ENCODE data around the gene LCN6.
"Not testable (repeated sequence)": the region's sequence is repeated elsewhere in the genome, so short reads cannot be mapped to it uniquely, and the experiment has no call there.

Gene LCN6

DNA sequence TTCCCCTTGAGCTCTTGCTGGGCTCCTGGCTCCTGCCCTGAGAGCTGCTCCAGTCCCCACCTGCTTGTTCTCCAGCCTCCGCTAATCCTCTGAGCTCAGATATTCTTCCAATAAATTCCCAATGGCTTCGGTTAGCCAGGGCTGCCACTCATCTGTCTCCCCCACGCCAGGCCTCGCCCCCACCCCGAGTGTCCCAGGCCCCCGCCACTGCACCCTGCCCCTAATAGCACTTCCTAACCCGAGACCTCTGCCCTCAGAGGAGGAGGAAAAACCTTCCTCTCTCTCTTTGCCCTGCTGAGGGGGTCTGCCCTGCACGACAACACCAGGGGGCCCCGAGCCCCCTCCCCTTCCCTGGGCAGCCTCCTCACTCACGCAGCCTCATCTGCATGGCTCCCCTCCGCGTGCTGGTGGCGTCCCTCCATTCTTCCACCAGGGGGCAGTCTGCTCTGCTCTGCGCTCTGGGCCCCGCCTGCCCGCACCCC, 21.4 kb upstream of the LCN6 start:
- peak; percentile 50 for ATAC-seq
- H3K4me1 Mint-ChIP-seq = peaks cover 13% of the 10 kb centered on the region
- peaks cover 15% of the 10 kb centered on the region for H3K27me3 Mint-ChIP-seq
- peaks cover 3% of the 10 kb centered on the region for H3K36me3 Mint-ChIP-seq (ENCODE audit: low read depth)
- peaks cover 7% of the 10 kb centered on the region for H3K9me3 Mint-ChIP-seq
- no peak overlapping the region for H3K27ac Mint-ChIP-seq
- peak; percentile 72 for DNase-seq
- H3K4me3 Mint-ChIP-seq = no peak overlapping the region

DNA sequence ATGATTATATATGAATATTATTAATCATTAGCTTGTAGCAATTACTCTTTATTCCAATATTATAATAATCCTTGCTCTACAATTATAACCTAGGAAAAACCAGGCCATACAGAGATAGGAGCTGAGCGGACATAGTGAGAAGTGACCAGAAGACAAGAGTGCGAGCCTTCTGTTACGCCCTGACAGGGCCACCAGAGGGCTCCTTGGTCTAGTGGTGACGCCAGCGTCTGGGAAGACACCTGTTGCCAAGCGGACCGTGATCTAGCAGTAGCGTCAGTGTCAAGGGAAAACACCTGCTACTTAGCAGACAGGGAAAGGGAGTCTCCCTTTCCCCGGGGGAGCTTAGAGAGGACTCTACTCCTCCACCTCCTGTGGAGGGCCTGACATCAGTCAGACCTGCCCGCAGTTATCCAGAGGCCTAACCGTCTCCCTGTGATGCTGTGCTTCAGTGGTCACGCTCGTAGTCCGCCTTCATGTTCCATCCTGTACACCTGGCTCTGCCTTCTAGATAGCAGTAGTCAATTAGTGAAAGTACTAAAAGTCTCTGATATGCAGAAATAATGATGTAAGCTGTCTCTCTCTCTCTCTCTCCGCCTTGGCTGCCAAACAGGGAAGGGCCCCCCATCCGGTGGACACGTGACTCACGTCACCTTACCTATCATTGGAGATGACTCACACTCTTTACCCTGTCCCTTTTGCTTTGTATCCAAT, 18.2 kb upstream of the LCN6 start:
- Mint-ChIP-seq H3K4me3 (peak overlapping the region; percentile 16), H3K27me3 (peaks cover 15% of the 10 kb centered on the region), H3K4me1 (peaks cover 13% of the 10 kb centered on the region), H3K27ac (peak overlapping the region; percentile 79)
- H3K36me3 Mint-ChIP-seq (ENCODE audit: low read depth); H3K9me3 Mint-ChIP-seq: not testable (repeated sequence)
- DNase-seq = peak; percentile 59
- ATAC-seq = peak; percentile 31

DNA sequence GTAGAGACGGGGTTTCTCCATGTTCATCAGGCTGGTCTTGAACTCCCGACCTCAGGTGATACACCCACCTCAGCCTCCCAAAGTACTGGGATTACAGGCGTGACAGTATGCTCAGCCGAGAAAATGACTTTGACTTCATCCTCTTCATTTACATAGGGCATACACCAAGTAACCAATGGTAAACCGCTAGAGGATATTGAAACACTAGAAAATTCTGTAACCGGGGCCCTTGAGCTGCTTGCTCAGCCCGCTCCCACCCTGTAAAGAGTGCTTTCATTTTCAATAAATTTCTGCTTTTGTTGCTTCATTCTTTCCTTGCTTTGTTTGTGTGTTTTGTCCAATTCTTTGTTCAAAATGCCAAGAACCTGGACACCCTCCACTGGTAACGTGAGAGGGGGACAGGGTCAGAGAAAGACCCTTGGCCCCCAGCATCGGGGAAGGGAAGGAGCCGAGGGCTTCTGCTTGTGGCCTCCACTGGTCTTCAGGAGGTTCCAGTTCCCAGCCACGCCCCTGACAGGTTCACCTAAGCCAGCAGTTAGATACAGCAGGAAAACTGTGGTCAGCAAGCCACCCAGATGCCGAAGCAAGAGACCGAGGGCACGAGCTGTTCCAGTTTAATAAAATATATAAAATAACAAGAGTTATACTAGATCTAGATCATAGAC, 17.6 kb upstream of the LCN6 start:
- DNase-seq; H3K4me3 Mint-ChIP-seq; ATAC-seq; H3K36me3 Mint-ChIP-seq (ENCODE audit: low read depth); H3K9me3 Mint-ChIP-seq; H3K27ac Mint-ChIP-seq: not testable (repeated sequence)
- Mint-ChIP-seq H3K4me1 (peaks cover 12% of the 10 kb centered on the region), H3K27me3 (peaks cover 14% of the 10 kb centered on the region)

DNA sequence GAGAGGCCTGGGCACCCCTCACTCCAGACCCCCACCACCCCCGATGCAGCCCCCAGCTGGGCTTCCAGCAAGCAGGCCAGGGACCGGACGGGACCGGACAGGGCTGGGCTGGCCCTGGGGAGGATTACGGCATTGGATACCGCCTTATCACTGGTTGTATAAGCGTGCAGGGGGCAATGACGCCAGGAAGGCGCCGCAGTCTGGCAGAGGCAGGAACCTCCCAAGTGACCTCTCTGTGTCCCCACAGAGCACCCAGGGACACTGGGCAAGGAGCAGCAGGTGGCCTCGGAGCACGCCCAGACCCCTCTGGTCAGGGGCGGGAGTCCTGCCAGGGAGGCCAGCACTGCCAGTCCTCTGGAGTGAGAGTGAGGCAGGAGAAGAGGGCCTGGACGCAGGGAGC, 16.7 kb upstream of the LCN6 start:
- DNase-seq (no peak), ATAC-seq (no peak)
- peaks cover 14% of the 10 kb centered on the region for H3K4me1 Mint-ChIP-seq
- H3K36me3 Mint-ChIP-seq (ENCODE audit: low read depth) = no peaks in the 10 kb centered on the region
- H3K4me3 Mint-ChIP-seq = no peak overlapping the region
- H3K27ac Mint-ChIP-seq = no peak overlapping the region
- no peaks in the 10 kb centered on the region for H3K9me3 Mint-ChIP-seq
- H3K27me3 Mint-ChIP-seq = peaks cover 17% of the 10 kb centered on the region

DNA sequence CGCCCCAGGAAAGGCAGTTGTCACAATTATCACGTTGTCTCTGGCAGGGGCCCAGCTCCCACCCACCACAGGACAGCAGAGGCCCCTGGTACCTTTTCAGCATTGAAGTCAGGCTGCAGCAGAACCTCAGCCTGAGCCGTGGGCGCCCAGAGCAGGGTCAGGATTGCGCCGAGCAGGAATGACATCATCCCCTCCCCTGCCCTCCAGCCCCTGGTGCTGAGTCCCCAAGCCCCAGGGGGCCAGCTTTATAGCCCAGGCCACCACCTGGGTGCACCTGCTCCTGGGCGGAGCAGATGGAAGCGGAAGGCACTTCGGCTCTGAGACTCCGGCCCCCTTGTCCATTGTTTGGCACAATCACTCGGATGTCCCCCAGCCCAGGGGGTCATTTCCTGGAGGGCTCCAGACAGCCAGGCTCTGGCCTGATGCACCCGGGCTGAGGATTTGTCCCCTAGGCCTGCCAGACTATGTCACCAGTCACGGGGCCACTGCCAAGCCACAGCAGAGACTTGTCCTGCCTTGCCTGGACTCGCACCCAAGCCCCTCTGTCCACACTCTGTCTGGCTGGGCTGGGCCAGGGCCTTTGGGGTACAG, 16.1 kb upstream of the LCN6 start, which contains the start of gene LCN15:
TSS of gene LCN15 (minus strand) at position 218 of the 591 bp plus-strand sequence. CDS start at position 188, 30 bp downstream.
- peaks cover 15% of the 10 kb centered on the region for H3K27me3 Mint-ChIP-seq
- DNase-seq = no peak
- no peak within 1 kb of the TSS for H3K27ac Mint-ChIP-seq
- H3K4me3 Mint-ChIP-seq = no peak within 1 kb of the TSS
- H3K36me3 Mint-ChIP-seq (ENCODE audit: low read depth) = no peaks in the 10 kb centered on the region
- no peak for ATAC-seq
- peaks cover 14% of the 10 kb centered on the region for H3K4me1 Mint-ChIP-seq
- H3K9me3 Mint-ChIP-seq = no peaks in the 10 kb centered on the region

DNA sequence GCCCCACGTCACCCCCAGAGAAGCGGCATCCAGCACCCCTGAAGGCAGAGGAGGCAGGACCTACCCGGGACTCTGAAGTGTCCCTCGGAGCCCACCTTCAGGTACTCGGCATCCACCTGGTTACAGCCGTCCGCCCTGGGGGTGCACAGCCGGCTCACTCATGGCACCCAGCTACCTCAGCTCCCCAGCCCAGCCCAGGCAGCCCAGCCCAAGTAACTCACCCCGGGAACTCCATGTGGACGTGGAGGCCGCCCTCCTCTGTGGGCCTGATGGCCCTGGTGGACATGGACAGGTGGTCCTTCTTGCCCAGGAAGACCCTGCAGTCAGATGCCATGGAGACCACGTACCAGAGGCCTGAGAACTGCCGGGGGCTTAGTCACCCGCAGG, 15.3 kb upstream of the LCN6 start:
- no peaks in the 10 kb centered on the region for H3K9me3 Mint-ChIP-seq
- peaks cover 15% of the 10 kb centered on the region for H3K27me3 Mint-ChIP-seq
- DNase-seq (no peak), ATAC-seq (no peak)
- H3K27ac Mint-ChIP-seq = no peak overlapping the region
- H3K4me3 Mint-ChIP-seq = no peak overlapping the region
- no peaks in the 10 kb centered on the region for H3K36me3 Mint-ChIP-seq (ENCODE audit: low read depth)
- H3K4me1 Mint-ChIP-seq = peaks cover 14% of the 10 kb centered on the region

DNA sequence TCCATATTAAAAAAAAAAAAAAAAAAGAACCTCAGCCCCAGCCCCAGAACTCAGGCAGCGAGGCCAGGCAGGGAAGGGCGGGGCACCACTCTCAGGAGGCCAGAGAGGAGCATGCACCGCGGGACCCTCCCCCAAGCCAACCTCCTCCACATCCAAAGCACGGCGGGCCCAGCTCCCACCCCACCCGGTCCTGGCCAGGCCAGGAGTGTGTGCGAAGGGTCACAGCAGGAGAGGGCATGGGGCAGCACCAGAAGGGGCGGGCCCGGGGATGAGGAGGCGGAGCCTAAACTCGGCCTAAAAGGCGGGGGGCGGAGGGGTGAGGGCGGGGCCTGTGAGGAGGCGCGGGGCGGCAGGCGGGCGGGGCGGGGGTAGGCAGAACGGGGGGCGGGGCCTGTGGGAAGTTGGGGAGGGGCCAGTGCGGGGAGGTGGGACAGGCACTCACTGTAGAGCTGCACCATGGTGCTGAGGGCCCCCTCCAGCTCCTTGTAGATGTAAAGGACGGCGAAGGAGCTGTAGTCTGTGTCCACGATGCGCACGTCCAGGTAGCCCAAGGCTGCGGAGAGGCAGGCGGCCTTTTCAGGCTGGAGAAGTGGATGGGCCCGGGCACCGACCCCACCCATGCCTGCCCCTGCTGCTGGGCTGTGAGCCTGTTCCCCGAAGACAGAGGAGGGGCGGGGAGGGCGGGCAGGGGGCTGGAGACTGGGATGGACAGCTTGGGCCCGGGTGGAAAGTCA, 14.8 kb upstream of the LCN6 start:
- Mint-ChIP-seq H3K9me3 (no peaks in the 10 kb centered on the region), H3K27ac (no peak overlapping the region), H3K4me3 (no peak overlapping the region), H3K4me1 (peaks cover 14% of the 10 kb centered on the region), H3K36me3 (ENCODE audit: low read depth) (no peaks in the 10 kb centered on the region), H3K27me3 (peaks cover 13% of the 10 kb centered on the region)
- ATAC-seq (no peak), DNase-seq (peak; percentile 67)

DNA sequence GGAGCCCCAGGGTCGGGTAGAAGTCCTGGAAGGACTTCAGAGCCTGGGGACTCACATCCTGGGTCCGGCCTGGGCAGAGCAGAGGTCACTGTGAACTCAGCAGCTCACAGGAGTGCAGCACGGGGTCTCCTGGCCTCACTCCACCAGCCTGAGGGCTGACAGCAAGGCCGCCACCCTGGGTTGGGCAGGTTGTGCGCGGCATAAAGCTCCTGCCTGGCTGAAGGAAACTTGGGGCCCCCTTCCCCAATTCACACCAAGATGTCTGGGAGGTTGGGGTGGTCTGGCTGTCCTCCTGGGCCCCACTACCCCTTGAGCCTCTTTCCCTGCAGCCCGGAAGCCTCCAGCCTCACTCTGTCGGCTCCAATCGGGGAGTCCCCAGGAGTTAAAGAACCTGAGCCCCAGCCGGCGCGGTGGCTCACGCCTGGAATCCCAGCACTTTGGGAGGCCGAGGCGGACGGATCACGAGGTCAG, 13.9 kb upstream of the LCN6 start:
- DNase-seq = no peak
- Mint-ChIP-seq H3K9me3 (no peaks in the 10 kb centered on the region), H3K4me3 (no peak overlapping the region), H3K4me1 (peaks cover 14% of the 10 kb centered on the region), H3K36me3 (ENCODE audit: low read depth) (no peaks in the 10 kb centered on the region), H3K27ac (no peak overlapping the region), H3K27me3 (peaks cover 8% of the 10 kb centered on the region)
- ATAC-seq = no peak

DNA sequence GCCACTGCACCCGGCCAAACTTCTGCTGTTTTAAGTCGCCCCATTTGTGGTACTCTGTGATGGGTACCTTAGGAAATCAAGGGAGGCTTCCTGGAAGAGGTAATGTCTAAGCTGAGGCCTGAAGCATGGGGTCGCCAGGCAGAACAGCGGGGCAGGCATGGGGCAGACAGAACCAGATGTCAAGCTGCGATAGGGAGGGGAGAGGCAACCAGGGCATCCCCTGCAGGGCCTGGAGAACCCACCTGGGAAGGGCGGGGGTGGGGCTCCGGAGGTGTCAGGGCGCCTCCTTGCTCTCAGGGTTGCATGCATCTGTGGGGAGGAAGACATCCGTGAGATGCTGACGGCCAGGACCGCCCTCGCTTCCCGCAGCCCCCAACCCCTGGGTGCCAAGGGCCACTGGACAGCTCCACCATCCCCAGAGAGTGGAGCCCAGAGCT, 13.2 kb upstream of the LCN6 start:
- no peak overlapping the region for H3K27ac Mint-ChIP-seq
- H3K4me3 Mint-ChIP-seq = no peak overlapping the region
- no peaks in the 10 kb centered on the region for H3K36me3 Mint-ChIP-seq (ENCODE audit: low read depth)
- peaks cover 8% of the 10 kb centered on the region for H3K4me1 Mint-ChIP-seq
- H3K27me3 Mint-ChIP-seq = peaks cover 6% of the 10 kb centered on the region
- H3K9me3 Mint-ChIP-seq = no peaks in the 10 kb centered on the region
- ATAC-seq (no peak), DNase-seq (no peak)

DNA sequence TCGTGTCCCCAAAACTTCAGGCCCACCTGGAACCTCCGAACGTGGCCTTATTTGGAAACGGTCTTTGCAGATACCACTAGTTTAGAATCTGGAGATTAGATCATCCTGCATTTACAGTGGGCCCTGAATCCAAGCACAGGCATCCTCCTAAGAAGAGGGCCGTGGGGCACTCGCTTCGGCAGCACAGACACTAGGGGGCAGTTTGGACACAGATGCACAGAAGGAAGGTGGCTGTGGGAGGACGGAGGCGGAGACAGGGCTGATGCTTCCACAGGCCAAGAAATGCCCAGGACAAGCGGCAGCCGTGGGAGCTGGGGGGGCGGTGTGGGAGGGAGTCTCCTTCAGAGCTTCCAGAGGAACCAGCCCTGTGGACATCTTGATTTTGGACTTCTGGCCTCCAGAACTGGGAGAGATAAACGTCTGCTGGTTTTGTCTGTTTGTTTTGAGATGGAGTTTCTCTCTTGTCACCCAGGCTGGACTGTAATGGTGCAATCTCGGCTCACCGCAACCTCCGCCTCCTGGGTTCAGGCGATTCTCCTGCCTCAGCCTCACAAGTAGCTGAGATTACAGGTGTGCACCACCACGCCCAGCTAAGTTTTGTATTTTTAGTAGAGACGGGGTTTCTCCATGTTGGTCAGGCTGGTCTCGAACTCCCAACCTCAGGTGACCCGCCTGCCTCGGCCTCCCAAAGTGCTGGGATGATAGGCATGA, 12.7 kb upstream of the LCN6 start:
- H3K4me3 Mint-ChIP-seq; H3K36me3 Mint-ChIP-seq (ENCODE audit: low read depth); ATAC-seq; H3K27me3 Mint-ChIP-seq; H3K9me3 Mint-ChIP-seq; H3K4me1 Mint-ChIP-seq; H3K27ac Mint-ChIP-seq: not testable (repeated sequence)
- DNase-seq = peak; percentile 33

DNA sequence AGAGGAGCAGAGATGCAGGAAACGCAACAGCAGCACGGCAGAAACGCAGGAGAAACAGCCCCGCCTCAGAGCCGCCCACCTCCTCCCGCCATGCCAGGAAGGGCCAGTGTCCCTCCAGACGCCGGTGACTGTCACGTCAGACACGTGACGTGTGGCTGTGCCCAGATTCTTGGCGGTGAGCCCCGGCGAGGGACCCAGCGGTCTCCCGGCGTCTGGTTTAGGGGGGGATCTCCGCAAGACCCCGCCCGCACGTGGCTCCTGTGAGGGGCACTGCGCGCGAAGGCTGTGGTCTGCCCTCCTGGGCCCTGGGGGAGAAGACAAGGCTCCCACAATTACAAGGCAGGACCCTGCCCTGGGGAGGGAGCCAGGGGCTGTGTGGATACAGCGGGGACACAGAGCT, 12.1 kb upstream of the LCN6 start:
- Mint-ChIP-seq H3K4me1 (peaks cover 2% of the 10 kb centered on the region), H3K27ac (no peak overlapping the region), H3K9me3 (no peaks in the 10 kb centered on the region), H3K27me3 (peaks cover 8% of the 10 kb centered on the region), H3K4me3 (no peak overlapping the region), H3K36me3 (ENCODE audit: low read depth) (no peaks in the 10 kb centered on the region)
- no peak for ATAC-seq
- no peak for DNase-seq

DNA sequence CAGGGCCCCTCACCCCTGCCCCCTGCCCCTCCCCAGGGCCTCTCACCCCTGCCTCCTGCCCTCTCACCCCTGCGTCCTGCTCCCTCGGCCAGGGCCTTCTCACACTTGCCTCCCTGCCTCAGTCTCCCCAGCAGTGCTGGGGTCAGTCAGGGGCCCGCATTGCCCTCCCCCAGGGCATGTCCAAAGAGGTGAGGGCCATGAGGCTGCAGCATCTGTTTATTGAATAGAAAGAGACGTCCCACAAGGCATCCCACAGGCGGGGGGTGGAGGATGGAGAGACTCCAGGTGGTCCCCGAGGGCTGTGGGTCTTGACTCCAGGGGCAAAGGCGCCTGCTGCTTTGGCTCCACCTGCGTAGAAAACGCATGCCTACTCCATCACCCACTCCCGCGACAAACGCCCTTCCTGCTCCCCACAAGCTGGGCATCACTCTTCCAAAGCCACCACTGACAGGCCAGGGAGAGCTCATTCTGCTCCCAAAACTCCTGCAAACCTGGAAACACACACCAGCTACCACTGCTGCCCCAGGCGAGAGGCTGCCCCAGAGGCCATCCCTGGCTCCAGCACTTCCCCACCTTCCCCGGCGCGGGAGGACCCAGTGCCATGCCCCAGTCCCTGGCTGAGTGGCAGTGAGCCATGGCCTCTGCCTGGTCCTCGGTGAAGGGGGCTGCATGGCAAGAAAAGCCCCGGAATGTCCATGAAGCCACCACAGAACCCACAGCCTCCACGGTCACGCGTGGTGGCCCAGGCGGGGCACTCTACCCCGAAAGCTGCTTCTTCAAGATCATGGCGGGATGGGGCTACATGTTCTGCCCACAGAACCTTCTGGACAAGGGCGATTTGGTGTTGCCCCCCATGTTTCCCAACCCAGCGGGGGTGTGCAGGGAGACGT, 11.4 kb upstream of the LCN6 start:
- Mint-ChIP-seq H3K4me3 (no peak overlapping the region), H3K9me3 (no peaks in the 10 kb centered on the region), H3K27me3 (peaks cover 7% of the 10 kb centered on the region), H3K4me1 (peaks cover 2% of the 10 kb centered on the region), H3K36me3 (ENCODE audit: low read depth) (no peaks in the 10 kb centered on the region), H3K27ac (no peak overlapping the region)
- ATAC-seq (no peak), DNase-seq (no peak)

DNA sequence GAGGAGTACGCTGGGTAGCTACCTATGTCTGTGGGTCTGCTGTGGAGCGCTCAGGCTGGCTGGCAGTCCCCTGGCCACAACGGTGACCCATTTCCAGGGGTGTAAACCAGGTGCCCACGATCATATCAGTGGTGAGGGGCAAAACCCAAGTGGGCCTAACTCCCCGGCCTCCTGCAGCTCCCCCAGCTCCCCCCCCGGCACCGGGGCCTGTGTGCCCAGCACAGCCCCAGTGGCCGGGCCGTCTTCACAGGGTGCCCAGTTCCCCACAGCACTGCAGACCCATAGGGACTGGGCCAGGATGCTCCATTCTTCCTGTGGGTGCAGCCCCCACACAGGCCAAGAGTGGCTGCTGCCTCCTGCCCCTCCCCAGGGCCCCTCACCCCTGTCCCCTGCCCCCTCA, 10.7 kb upstream of the LCN6 start:
- Mint-ChIP-seq H3K27ac (no peak overlapping the region), H3K4me1 (peaks cover 2% of the 10 kb centered on the region)
- DNase-seq = no peak

More for the DNA sequence above, 10.7 kb upstream of the LCN6 start:
- no peak overlapping the region for H3K4me3 Mint-ChIP-seq
- peaks cover 7% of the 10 kb centered on the region for H3K27me3 Mint-ChIP-seq
- ATAC-seq = no peak
- no peaks in the 10 kb centered on the region for H3K9me3 Mint-ChIP-seq
- no peaks in the 10 kb centered on the region for H3K36me3 Mint-ChIP-seq (ENCODE audit: low read depth)
